ENCODE results near the gene CD81.

CD81 gene

DNA sequence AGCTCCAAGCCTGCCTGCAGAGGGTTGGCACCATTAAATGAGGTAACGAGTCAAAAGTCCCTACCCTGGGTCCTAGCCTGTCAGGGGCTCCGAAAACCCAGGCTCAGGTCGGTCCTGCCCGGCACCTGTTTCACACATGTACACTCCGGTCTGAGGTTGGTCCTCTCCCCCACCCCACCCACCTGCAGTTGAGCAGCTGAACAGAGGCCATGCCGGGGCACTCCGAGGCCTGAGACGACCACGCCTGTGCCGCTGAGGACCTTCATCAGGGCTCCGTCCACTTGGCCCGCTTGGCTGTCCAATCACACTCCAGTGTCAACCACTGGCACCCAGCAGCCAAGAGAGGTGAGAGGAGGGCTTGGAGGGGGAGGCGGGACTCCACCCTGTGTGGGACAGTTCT lies 25.0 kb downstream of the CD81 start:
- TF ChIP-seq, protein P1, sequence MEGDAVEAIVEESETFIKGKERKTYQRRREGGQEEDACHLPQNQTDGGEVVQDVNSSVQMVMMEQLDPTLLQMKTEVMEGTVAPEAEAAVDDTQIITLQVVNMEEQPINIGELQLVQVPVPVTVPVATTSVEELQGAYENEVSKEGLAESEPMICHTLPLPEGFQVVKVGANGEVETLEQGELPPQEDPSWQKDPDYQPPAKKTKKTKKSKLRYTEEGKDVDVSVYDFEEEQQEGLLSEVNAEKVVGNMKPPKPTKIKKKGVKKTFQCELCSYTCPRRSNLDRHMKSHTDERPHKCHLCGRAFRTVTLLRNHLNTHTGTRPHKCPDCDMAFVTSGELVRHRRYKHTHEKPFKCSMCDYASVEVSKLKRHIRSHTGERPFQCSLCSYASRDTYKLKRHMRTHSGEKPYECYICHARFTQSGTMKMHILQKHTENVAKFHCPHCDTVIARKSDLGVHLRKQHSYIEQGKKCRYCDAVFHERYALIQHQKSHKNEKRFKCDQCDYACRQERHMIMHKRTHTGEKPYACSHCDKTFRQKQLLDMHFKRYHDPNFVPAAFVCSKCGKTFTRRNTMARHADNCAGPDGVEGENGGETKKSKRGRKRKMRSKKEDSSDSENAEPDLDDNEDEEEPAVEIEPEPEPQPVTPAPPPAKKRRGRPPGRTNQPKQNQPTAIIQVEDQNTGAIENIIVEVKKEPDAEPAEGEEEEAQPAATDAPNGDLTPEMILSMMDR (IDR thresholded peaks at IDR 0.05; ENCODE audit: low read depth, low read length, missing control alignments), result no peak
- no peak overlapping the region for H3K4me3 ChIP-seq (ENCODE audit: low read depth, low read length)
- no peak for DNase-seq (ENCODE audit: low read depth)

DNA sequence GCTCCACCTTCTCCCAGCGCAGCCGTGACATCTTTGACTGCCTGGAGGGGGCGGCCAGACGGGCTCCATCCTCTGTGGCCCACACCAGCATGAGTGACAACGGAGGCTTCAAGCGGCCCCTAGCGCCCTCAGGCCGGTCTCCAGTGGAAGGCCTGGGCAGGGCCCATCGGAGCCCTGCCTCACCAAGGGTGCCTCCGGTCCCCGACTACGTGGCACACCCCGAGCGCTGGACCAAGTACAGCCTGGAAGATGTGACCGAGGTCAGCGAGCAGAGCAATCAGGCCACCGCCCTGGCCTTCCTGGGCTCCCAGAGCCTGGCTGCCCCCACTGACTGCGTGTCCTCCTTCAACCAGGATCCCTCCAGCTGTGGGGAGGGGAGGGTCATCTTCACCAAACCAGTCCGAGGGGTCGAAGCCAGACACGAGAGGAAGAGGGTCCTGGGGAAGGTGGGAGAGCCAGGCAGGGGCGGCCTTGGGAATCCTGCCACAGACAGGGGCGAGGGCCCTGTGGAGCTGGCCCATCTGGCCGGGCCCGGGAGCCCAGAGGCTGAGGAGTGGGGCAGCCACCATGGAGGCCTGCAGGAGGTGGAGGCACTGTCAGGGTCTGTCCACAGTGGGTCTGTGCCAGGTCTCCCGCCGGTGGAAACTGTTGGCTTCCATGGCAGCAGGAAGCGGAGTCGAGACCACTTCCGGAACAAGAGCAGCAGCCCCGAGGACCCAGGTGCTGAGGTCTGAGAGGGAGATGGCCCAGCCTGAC lies 26.0 kb downstream of the CD81 start:
- TF ChIP-seq, protein P1 (IDR thresholded peaks at IDR 0.05; ENCODE audit: low read depth, low read length, missing control alignments), result no peak
- no peak for DNase-seq (ENCODE audit: low read depth)
- H3K4me3 ChIP-seq (ENCODE audit: low read depth, low read length), result no peak overlapping the region

DNA sequence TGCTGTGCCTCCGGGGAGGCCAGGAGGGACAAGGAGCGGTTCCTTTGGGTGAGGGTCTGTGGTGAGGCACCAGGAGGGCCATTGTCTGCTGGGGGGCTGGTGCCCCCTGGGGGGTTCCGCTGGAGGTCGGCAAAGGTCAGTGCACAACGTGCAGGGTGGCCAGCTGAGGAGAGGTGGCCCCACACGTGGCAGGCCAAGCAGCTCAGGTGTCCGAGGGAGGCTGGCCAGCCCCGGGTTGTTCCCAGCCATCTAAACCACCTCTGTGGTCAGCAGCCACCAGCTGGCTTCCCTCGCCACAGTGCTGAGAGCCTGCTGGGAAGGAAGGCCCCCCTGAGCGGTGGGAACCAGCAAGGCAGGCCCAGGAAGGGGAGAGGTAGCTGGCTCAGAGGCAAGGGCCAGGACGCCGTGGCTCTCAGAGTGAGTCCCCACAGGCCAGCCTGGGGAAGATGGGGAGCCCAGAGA lies 27.7 kb downstream of the CD81 start:
- DNase-seq (ENCODE audit: low read depth), result no peak
- TF ChIP-seq, protein P1 (IDR thresholded peaks at IDR 0.05; ENCODE audit: low read depth, low read length, missing control alignments), result no peak
- no peak overlapping the region for H3K4me3 ChIP-seq (ENCODE audit: low read depth, low read length)

DNA sequence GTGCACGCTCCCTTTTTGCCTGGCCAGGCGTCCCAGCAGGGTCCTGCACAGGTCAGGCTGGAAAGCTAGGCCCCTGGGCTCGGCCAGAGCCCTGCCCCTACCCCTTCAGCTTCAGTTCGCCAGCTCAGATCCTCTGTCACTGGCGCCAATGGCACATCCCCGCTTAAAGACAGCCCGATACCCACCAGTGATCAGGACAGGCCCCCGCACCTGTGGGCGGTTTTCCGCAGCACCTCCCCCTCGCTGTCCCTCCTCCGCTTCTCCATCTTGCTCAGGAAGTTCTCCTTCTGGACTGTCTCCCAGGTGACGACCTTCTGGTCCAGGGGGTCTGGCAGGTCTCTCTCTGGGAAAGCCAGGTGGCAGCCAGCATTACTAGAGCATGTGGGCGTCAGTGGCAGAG lies 29.3 kb downstream of the CD81 start:
- DNase-seq (ENCODE audit: low read depth), result no peak
- TF ChIP-seq, protein P1 (IDR thresholded peaks at IDR 0.05; ENCODE audit: low read depth, low read length, missing control alignments), result no peak
- no peak overlapping the region for H3K4me3 ChIP-seq (ENCODE audit: low read depth, low read length)

DNA sequence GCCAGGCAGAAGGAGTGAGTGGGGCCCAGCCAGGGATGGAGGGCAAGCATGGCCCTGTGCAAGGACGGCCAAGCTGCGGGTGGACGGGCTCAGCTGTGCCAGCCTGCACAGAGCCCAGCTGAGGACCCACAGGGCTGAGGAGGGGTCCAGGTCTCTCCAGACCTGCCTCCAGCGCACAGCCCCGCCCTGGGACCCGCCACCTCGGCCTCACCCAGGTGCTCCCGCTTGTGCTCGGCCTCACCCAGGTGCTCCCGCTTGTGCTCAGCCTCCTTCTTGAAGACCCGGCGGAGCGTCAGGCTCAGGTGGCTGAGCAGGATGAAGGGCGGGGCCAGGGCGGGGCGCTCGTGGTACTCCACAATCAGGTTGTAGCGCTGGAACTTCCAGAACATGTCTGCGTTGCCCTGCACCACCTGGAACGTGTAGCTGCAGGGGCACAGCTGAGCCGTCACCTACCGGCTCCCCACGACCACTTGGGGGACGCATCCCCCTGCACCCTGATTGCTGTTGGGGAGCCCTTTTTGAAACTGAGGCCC lies 29.8 kb downstream of the CD81 start:
- DNase-seq (ENCODE audit: low read depth), result no peak
- TF ChIP-seq, protein P1 (IDR thresholded peaks at IDR 0.05; ENCODE audit: low read depth, low read length, missing control alignments), result no peak
- no peak overlapping the region for H3K4me3 ChIP-seq (ENCODE audit: low read depth, low read length)

DNA sequence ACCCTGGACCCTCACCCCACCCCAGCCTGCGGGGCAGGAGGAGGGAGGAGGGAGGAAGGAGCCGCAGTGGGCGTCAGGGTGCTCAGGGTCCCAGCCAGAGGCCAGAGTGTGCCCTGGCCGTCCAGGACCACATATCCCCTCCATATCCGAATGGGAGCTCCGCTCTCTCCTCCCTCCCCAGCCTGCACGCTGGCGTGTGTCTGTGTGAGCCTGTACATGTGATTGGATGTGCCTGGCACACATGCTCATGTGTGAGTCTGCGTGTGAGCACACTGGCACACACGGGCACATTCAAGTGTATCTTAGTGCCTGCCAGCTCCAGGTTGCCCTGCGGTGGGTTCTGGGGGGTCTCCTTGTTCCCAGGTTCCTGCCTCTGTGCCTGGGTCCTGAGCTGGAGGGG lies 31.6 kb downstream of the CD81 start:
- no peak overlapping the region for H3K4me3 ChIP-seq (ENCODE audit: low read depth, low read length)
- no peak for DNase-seq (ENCODE audit: low read depth)
- TF ChIP-seq, protein P1 (IDR thresholded peaks at IDR 0.05; ENCODE audit: low read depth, low read length, missing control alignments), result no peak

DNA sequence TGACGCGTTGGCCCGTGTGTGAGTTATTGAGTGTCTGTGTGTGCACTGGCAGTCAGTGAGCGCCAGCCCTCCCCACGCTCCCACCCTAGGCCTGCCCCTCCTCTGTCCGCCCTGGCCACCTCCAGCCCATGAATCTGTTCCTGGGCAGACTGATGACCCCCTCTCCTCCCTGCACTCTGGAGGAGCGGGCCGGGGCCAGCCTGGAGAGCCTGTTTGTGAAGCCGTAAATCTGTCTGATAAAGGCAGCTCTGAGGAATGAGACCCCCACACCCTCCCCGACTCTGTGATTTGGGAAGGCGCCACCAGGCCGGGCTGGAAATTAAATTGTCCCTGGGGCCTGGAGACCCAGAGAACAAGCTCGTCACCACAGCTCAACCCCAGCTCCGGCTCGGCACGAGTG lies 32.0 kb downstream of the CD81 start:
- TF ChIP-seq, protein P1 (IDR thresholded peaks at IDR 0.05; ENCODE audit: low read depth, low read length, missing control alignments), result no peak
- no peak overlapping the region for H3K4me3 ChIP-seq (ENCODE audit: low read depth, low read length)
- no peak for DNase-seq (ENCODE audit: low read depth)

All from GM12864 (cell line).